ENCODE measurements around the gene KCNE3.

DNA sequence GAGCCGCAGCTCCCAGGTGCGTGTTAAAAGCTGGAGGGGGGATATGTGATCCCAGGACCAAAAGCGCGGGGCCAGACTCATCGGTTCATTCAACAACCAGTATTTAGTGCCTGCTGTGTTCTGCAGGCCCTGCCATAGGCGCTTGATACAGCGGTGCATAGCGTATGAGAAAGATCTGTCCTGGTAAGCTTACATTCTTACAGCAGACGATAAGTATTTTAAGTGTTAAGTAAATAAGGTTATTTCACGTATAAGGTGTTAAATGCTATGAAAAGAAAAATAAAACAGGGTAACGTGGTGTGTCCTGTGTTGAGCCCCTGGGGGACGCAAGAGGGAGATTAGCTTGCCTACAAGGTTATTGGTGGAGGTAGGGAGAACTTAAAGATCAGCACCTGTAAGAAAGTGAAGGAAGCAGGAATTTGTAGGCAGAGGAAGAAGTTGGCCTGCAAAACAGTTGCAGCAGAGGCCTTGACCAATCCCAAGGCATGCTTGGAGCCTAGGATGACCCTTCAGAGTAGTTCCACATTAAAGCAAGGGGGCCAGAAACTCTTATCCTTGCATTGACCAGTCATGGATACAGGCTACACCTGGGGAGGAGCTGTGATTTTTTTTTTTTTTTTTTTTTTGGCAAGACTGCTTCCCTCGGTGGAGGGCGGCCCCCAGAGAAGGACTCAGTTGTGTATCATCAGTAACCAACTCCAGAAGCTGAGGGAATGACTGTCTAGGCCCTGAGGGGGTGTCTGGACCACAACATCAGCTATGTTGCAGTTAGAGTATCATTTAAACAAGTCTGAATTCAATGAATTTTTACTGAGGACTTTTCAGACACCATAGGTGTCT lies 26.7 kb upstream of the KCNE3 start:
- TF ChIP-seq POLR2AphosphoS5 (IDR thresholded peaks at IDR 0.05; ENCODE audit: low read depth, low read length) (no peak), POLR2A (IDR thresholded peaks at IDR 0.05; ENCODE audit: low read depth, low read length) (no peak), TAF1 (IDR thresholded peaks at IDR 0.05; ENCODE audit: low read depth, low read length) (no peak), PAX5 (IDR thresholded peaks at IDR 0.05; ENCODE audit: insufficient read depth, low read length, severe bottlenecking) (no peak)

Data from GM12891 (cell line).